Lung (tissue), 12 donors: ENCODE results near the gene MRPS6. TPM values are rescaled to one million over a fixed set of nuclear protein-coding genes. Genes with fewer than 3 reads are reported as not detected.

Experiments used
- ATAC-seq: fragments of 200-7000 bp; cut with Tn5 transposase; one replicate; pipeline ENCODE4 v1.9.1; 2020; ENCODE audit warnings: moderate number of reproducible peaks; ENCODE audit not compliant: insufficient read depth, low FRiP score
- DNase-seq, 3 donors: peaks; one replicate each; pipeline ENCODE4 v3.0.0-alpha.2; 2013 to 2017
- H3K27ac ChIP-seq, 2 donors: one replicate each; pipeline ENCODE4 v1.5.1; 2013; ENCODE audit warnings: mild to moderate bottlenecking in 2 of 2, moderate library complexity in 2 of 2, control low read depth in 1 of 2, inconsistent platforms in 1 of 2, low read depth in 1 of 2, low read length in 1 of 2
- H3K27me3 ChIP-seq, 3 donors: one replicate each; pipeline ENCODE4 v1.5.1; 2013; ENCODE audit warnings: low read length in 2 of 3; ENCODE audit not compliant: control insufficient read depth in 3 of 3, insufficient read depth in 3 of 3
- H3K36me3 ChIP-seq, 4 donors: one replicate each; pipeline ENCODE4 v1.5.1; 2013; ENCODE audit warnings: low read length in 4 of 4, mild to moderate bottlenecking in 1 of 4, moderate library complexity in 1 of 4; ENCODE audit not compliant: control insufficient read depth in 4 of 4, insufficient read depth in 4 of 4
- H3K4me1 ChIP-seq, 5 donors: one replicate each; pipeline ENCODE4 v1.5.1; 2013; ENCODE audit warnings: low read length in 5 of 5, mild to moderate bottlenecking in 2 of 5, moderate library complexity in 1 of 5; ENCODE audit not compliant: control insufficient read depth in 5 of 5, insufficient read depth in 5 of 5
- H3K4me3 ChIP-seq: one replicate; pipeline ENCODE4 v1.5.1; 2013; ENCODE audit warnings: mild to moderate bottlenecking, control low read depth, moderate library complexity
- H3K9ac ChIP-seq, 2 donors: one replicate each; pipeline ENCODE4 v1.5.1; 2013; ENCODE audit warnings: low read length in 2 of 2, control low read depth in 1 of 2; ENCODE audit not compliant: insufficient read depth in 1 of 2
- H3K9me3 ChIP-seq, 4 donors: one replicate each; pipeline ENCODE4 v1.5.1; 2013; ENCODE audit warnings: low read length in 3 of 4, mild to moderate bottlenecking in 1 of 4, moderate library complexity in 1 of 4; ENCODE audit not compliant: control insufficient read depth in 4 of 4, insufficient read depth in 3 of 4
- CTCF ChIP-seq: IDR thresholded peaks from 2 replicates; pipeline ENCODE4 v1.5.1; 2012; ENCODE audit warnings: mild to moderate bottlenecking; ENCODE audit errors: control extremely low read depth, extremely low read depth
- WGBS, 2 donors: extraction: QIAGEN DNeasy Blood & Tissue Kit; methylation state at CpG; one replicate each; pipeline ENCODE4 v1.1.7; 2013; 5-methylcytosine and 5-hydroxymethylcytosine counted together
- polyA plus RNA-seq, 2 donors: library from polyadenylated mRNA; stranded (reverse); fragments of 200-250 nt; gene quantifications; one replicate each; pipeline ENCODE4 v1.2.1, GENCODE V29; 2013
- total RNA-seq, 2 donors: library from RNA; depleted of rRNA in 1 of 2; stranded (reverse); fragments of >200 nt in 1 of 2; gene quantifications; one replicate each; pipeline ENCODE4 v1.2.1, GENCODE V29; 2014 to 2021
- donor health status: control.
- donor health status: control.
- donor health status: Bipolar disorder and iron deficiency.
- donor health status: healthy.
- donor health status: DM: yes; HTN: yes; CAD: no.

MRPS6 gene
- total and polyA plus RNA-seq, 4 donors: 28.4 to 73.9 (median 37.1) TPM

GRCh38 chr21:34075091-34075425, 1.7 kb downstream of the MRPS6 start:
- Histone ChIP-seq H3K4me1 (peaks cover 6 to 43% (median 23%) of the 10 kb centered on the region in 5 donors), H3K27ac (no peak overlapping the region), H3K9me3 (no peaks in the 10 kb centered on the region), H3K4me3 (no peak overlapping the region), H3K9ac (peak overlapping the region in 1 of 2 donors; percentile 35), H3K27me3 (no peaks in the 10 kb centered on the region), H3K36me3 (peaks cover 0 to 2% (median under 1%) of the 10 kb centered on the region in 4 donors)
- no peak for ATAC-seq
- no peak for TF ChIP-seq CTCF
- 49 to 77% methylated on average over 2 of the region's 2 CpGs for WGBS, 2 donors
- DNase-seq: no peak

GRCh38 chr21:34075760-34076660, 2.6 kb downstream of the MRPS6 start:
- no peak overlapping the region for H3K4me3 ChIP-seq
- whole genome bisulfite sequencing, 2 donors: 50 to 53% methylated on average over 9 of the region's 9 CpGs
- no peaks in the 10 kb centered on the region for H3K27me3 ChIP-seq
- H3K4me1 ChIP-seq: peaks cover 6 to 43% (median 25%) of the 10 kb centered on the region in 5 donors
- ATAC-seq: no peak
- no peak for TF ChIP-seq CTCF
- DNase-seq: peak in 2 of 3 donors; percentile 42 to 48
- H3K9me3 ChIP-seq: no peaks in the 10 kb centered on the region
- H3K36me3 ChIP-seq: peaks cover 0 to 2% (median 2%) of the 10 kb centered on the region in 4 donors
- H3K27ac ChIP-seq: no peak overlapping the region
- peak overlapping the region in 1 of 2 donors; percentile 46 for H3K9ac ChIP-seq

GRCh38 chr21:34076835-34077234, 3.5 kb downstream of the MRPS6 start:
- Histone ChIP-seq H3K9ac (no peak overlapping the region), H3K9me3 (no peaks in the 10 kb centered on the region), H3K4me1 (peaks cover 6 to 43% (median 25%) of the 10 kb centered on the region in 5 donors), H3K27ac (peak overlapping the region in 1 of 2 donors; percentile 15), H3K36me3 (peaks cover 0 to 2% (median 2%) of the 10 kb centered on the region in 4 donors), H3K4me3 (no peak overlapping the region), H3K27me3 (no peaks in the 10 kb centered on the region)
- DNase-seq (no peak), ATAC-seq (no peak)
- WGBS, 2 donors: 97 to 98% methylated on average over 1 of the region's 1 CpG
- no peak for TF ChIP-seq CTCF
